NCI-H446 treated with DMSO at 0.1 percent for 48 hours (cell line): ENCODE measurements around the gene USP30.

Experiments
- DNase-seq: peaks from one replicate; lab custom pipeline; 2025; lab: John Stamatoyannopoulos, UW

USP30 gene

DNA sequence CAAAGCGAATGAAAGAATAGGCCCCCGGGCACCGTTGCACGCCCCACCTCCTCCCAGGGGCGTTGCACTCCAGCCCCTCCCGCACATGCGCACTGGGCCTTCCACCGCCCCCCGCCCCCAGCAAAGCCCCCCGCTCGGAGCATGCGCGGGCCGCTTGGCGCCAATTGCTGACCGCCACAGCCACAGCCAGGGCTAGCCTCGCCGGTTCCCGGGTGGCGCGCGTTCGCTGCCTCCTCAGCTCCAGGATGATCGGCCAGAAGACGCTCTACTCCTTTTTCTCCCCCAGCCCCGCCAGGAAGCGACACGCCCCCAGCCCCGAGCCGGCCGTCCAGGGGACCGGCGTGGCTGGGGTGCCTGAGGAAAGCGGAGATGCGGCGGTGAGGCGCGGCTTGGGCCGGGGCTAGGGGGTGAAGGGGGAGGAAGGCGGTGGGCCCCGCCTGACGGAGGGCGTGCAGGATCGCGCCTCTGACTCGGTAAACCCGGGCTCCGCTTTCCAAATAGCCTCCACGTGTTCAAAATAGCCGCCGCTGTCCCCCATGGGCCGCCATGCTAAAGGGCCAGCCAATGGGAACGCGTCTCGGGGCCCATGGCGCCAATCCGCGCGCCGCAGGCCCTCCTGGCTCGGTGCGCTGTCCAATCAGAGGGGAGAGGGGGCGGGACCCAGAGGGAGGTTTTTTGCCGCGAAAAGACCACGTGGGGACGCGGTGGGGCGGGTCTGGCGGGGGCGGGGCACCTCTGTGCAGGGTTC lies 45.2 kb downstream of the USP30 start, which contains the start of gene UNG:
UNG (plus strand) TSS at position 163 of the 748 bp plus-strand sequence; CDS start at position 246, 83 bp downstream.
- DNase-seq: peak; percentile 87

GRCh38 chr12:109098183-109098604 lies 45.8 kb downstream of the USP30 start:
- DNase-seq: no peak

GRCh38 chr12:109098651-109099050 lies 46.3 kb downstream of the USP30 start:
- DNase-seq: no peak

GRCh38 chr12:109099431-109100020 lies 47.1 kb downstream of the USP30 start:
- no peak for DNase-seq

DNA sequence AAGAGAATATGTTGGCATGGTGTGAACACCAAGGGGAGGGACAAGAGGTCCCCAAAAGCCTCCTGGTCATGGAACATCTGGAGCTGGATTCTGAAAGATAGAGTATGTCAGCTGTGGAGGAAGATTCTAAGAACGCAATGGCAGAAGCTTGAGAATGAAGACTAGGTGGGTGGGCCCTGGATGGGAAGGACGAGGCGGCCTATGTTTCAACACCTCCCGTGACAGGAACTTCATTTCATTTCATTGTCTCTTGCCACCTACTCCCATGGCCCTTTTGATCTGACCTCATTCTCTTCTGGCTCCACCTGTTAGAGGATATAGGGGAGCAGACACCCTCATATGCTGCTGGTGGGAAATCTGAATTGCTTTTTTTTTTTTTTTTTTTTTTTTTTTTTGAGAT lies 48.4 kb downstream of the USP30 start:
- no peak for DNase-seq

GRCh38 chr12:109102491-109102890 lies 50.1 kb downstream of the USP30 start:
- DNase-seq: no peak

DNA sequence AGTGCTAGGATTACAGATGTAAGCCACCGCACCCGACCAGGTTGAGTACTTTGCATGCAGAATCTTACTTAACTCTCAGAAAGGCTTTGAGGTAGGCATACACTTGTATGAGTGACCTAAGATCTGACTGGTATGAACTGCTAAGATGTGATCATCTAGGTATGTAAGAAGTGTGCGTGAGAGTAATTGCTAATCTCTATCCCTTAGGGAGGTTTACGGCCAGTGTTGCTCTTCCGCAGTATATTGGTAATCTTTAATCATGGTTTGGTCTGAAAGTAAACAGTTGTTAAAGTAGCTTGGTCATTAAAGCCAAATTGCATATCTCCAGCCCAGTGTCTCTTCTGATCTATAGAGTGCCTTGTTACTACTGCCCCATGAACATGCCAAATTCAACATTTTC lies 52.8 kb downstream of the USP30 start:
- no peak for DNase-seq

GRCh38 chr12:109109746-109110350 lies 57.5 kb downstream of the USP30 start:
- no peak for DNase-seq

- DNase-seq: no peak
Measured at GRCh38 chr12:109110988-109111495, 58.7 kb downstream of the USP30 start.

DNA sequence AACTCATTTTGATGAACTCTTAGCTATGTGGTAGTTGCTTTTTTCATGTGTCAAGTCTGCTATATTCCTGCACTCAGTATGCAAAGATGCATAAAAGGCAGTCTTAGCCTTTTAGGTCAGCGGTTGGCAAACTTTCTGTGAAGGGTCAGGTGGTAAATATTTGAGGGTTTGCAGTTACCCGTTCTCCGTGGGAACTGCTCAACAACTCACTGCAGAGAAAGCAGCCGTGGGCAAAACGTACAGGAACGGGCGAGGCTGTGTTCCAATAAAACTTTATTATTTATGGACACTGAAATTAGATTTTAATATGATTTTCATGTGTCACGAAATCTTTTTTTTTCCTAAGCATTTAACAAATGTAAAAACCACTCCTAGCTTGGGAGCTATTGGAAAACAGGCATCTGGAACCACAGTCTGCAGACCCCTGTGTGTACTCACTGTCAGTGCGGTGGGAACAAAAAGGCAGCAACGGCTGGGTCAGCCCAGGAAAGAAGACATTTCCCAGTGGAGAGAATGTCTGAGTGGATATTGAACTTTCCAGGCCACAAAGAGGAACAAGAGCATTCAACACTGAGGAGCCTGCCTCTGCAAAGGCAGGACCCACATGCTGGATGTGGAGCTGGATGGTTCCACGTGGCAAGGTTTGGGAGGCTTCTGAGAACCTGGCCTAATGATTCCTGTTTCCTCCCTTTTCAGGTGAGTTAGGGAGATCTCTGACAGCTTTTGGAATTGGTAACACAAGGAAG lies 60.5 kb downstream of the USP30 start:
- DNase-seq: no peak

GRCh38 chr12:109113661-109114321 lies 61.4 kb downstream of the USP30 start:
- DNase-seq: no peak

- no peak for DNase-seq
Measured at GRCh38 chr12:109114644-109115043, 62.3 kb downstream of the USP30 start.

DNA sequence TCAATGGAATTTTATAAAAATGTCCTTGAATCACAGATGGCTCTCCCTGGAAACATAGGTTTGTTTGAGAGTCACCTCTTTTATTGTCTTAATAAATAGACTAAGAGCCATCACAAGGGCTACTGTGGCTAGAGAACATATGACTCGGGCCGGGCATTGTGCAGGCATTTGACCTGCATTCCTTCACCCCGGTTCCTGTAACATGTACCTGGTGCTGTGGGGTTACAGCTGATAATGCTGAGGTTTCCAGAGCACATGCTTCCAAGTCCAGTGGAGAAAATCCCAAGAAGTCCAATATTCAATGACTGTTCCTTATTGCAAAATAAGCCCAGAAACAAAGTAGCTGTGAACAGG lies 63.0 kb downstream of the USP30 start:
- DNase-seq: no peak

DNA sequence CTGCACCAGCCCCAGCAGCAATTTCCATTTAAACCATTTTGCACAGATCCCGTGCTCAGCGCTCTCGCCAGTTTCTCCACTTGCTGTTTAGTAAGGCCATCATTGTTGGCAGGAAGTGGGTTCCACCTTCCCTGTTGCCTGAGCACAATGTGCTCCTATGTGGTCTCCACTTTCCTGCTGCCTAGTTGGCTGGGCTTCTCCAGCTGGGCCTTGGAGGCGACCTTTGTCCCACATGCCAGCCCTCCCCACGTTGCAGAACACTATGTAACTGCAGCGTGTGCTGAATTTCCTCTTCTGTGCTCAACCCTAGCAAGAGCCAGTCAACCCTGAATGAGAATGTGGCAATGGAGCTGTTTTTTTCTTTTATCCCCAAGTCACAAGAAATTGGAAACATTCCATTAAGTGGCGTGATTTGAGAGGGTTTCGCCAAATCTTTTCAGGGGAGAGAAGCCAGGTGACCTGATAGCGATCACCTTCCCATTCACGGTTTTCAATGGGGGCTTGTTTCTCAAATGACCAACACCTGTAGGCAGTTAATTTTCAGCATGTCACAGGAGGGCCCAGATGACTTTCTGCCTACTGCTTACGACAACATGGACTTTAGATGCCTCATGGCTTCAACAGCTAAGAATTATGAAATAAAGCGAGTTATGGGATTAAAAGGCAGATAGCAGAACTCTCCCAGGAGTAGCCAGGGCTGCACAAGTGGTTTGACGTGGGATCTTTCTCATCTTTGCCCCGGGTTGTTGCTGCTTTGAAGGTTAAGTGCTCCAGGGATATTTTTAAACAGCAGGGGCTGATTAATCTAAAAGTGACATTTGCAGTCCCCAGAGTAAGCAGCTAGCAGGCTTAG lies 63.6 kb downstream of the USP30 start, which contains the start of gene ACACB:
ACACB (plus strand) TSS at position 830 of the 853 bp plus-strand sequence. CDS start 22,819 bp downstream, outside the sequence.
- no peak for DNase-seq

DNA sequence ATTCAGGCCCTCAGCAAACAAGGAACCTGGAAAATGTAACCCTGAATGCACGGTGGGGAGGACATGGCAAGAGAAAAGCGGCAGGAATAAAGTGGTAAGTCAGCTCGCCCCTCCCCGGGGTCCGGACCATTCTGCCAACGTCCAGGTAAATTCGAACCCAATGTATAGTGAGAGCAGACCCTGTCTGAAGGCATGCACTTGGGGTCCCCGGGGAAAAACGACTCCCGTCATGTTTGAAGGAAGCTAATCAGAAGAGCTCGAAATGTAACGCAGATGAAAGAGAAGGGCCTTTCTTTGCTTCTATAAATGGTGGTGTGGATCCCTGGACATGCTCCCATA lies 64.2 kb downstream of the USP30 start:
- no peak for DNase-seq

- DNase-seq: no peak
Measured at GRCh38 chr12:109120095-109120494, 67.7 kb downstream of the USP30 start.

GRCh38 chr12:109120557-109120956 lies 68.2 kb downstream of the USP30 start:
- DNase-seq: no peak

GRCh38 chr12:109121346-109121880 lies 69.0 kb downstream of the USP30 start:
- DNase-seq: no peak

DNA sequence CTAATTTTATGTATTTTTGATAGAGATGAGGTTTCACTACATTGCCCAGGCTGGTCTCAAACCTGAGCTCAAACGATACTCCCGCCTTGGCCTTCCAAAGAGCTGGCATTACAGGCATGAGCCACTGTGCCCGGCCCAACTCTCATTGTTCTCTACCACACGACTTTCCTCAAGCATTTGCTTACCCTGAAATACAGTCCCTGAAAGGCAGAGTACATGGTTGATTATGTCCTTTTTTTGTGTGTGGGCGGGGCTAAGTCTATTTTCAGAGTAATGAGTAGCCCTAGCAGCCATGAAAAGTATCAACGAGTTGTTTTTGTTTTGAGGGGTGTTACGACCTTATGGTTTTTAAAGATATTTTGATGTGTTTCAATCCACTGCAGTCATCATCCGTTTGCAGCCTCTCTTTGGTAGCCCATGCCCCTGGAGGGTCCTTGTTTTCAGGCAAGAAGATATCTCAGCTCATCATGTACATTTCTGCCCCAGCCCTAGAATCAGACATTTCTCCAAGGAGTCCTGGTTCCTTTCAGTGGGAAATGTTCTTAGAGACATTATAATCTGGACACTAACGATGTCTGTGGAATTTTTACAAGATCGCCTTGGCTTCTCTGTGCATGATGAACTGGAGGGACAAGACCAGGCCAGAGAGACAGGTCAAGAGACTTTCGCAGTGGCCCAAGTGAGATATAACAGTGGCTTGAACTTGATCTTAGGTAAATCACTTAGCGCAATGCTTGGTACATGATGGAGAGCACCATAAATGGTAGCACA lies 72.7 kb downstream of the USP30 start:
- no peak for DNase-seq

DNA sequence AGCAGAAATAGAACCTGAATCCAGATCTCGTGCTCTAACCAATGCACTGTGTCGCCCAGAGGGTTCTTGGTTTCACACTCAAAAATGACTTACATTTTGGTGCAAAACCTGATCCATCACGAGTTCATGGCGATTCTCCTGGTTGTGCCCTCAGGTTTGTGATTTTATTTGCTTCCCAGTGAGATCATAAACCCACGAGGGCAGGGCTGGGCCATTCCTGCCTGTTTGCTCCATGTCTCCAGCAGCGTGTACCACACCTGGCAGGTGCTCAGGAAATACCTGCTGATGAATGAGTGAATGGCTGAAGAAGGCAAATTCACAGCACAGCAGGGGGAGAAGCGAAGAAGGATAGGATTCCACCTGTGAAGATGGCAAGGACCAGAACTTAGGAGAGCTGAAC lies 73.4 kb downstream of the USP30 start:
- DNase-seq: no peak
